Right lobe of liver (tissue), 6 donors: ENCODE results near the gene PIN4. TPM values are rescaled to one million over a fixed set of nuclear protein-coding genes. Genes with fewer than 3 reads are reported as not detected.

Experiments
- ATAC-seq, 4 donors: fragments of 200-7000 bp; cut with Tn5 transposase; one replicate each; pipeline ENCODE4 v1.9.1; 2020; ENCODE audit warnings: mild to moderate bottlenecking in 4 of 4, moderate library complexity in 4 of 4
- DNase-seq, 3 donors: peaks; one replicate each; pipeline ENCODE4 v3.0.0-alpha.2; 2020
- H3K27ac ChIP-seq, 3 donors: fragments of 200-600 bp; one replicate each; pipeline ENCODE4 v1.8.0; 2022
- H3K27me3 ChIP-seq, 2 donors: fragments of 200-600 bp; one replicate each; pipeline ENCODE4 v1.8.0; 2022
- H3K36me3 ChIP-seq, 4 donors: fragments of 200-600 bp; sonication (generic) in 1 of 4; one replicate each; pipeline versions ENCODE4 v1.5.1 to v1.8.0; 2017 to 2022; ENCODE audit warnings: control low read depth in 1 of 4
- H3K4me1 ChIP-seq, 4 donors: fragments of 200-600 bp; sonication (generic) in 1 of 4; one replicate each; pipeline versions ENCODE4 v1.5.1 to v1.8.0; 2017 to 2022; ENCODE audit warnings: control low read depth in 1 of 4
- H3K4me3 ChIP-seq, 3 donors: fragments of 200-600 bp; one replicate each; pipeline ENCODE4 v1.8.0; 2022
- H3K9me3 ChIP-seq, 4 donors: fragments of 200-600 bp; sonication (generic) in 1 of 4; one replicate each; pipeline versions ENCODE4 v1.5.1 to v1.8.0; 2017 to 2022; ENCODE audit warnings: control low read depth in 1 of 4
- POLR2A ChIP-seq: fragments of 450-650 bp; IDR thresholded peaks from one replicate; pipeline ENCODE4 v1.6.1; 2017; ENCODE audit warnings: antibody characterized with exemption, mild to moderate bottlenecking
- WGBS: methylation state at CpG from one replicate; pipeline ENCODE4 v1.1.6; 2018; ENCODE audit warnings: low coverage, low lambda C conversion rate; ENCODE audit not compliant: insufficient coverage; ENCODE audit errors: missing lambda C conversion rate; 5-methylcytosine and 5-hydroxymethylcytosine counted together
- intact Hi-C, 2 donors: fragments of 100-400 bp; cut with DNase I; formaldehyde crosslinking; loops; one replicate each; pipeline versions ENCODE4 v1.11.2 to v1.14.1; 2022
- total RNA-seq, 6 experiments: library from RNA; depleted of rRNA in 2 of 6; stranded (reverse); fragments of >200 nt in 2 of 6; fragmentation: NEBNext Ultra II Directional in 3 of 6; extraction: Animal tissue kit (Norgen Biotek cat#: 25700) in 3 of 6; gene quantifications; one replicate each; pipeline versions ENCODE4 v1.1.0 to v1.2.4, GENCODE V29; 2016 to 2023
- TF ChIP-seq, protein P1 (sequence below), 4 donors: fragments of 200-600 bp in 3 of 4; fragments of 450-650 bp in 1 of 4; IDR thresholded peaks; one replicate each; pipeline versions ENCODE4 v1.5.1 to v1.8.0; 2016 to 2022; ENCODE audit warnings: antibody characterized with exemption in 4 of 4, mild to moderate bottlenecking in 2 of 4
- donor health status: DM: no; HTN: yes; CAD: no.
- donor health status: DM: no; HTN: no; CAD: no.
- donor health status: DM: no; HTN: no; CAD: no.
- donor health status: DM: no; HTN: yes; CAD: no.
- donor health status: DM: no; HTN: yes; CAD: no.

The PIN4 gene
- total RNA-seq, 6 experiments from 2014 or later: 6.1 to 9.3 (median 8.1) TPM

DNA sequence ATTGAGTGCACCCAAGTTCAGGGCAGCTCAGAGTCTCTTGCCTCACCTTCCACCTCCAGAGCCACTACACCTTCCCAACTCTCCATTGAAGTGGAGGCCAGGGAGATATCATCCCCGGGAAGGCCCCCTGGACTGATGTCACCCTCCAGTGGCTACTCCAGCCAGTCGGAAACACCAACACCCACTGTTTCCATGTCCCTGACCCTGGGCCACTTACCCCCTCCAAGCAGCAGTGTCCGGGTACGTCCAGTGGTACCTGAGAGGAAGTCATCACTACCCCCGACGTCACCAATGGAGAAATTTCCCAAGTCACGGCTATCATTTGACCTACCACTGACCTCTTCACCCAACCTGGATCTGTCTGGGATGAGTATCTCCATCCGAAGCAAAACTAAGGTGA lies 42.0 kb upstream of the PIN4 start:
- DNase-seq: no peak
- intact Hi-C loops: loop anchor here in 1 of 2 donors (10.0 kb wide), 1 partner anchor 145 kb away; no protein-coding TSS in a partner anchor
- 81% methylated on average over 4 of the region's 8 CpGs for WGBS
- no peak overlapping the region for H3K4me3 ChIP-seq
- no peaks in the 10 kb centered on the region for H3K36me3 ChIP-seq
- TF ChIP-seq POLR2A: no peak
- TF ChIP-seq, protein P1, sequence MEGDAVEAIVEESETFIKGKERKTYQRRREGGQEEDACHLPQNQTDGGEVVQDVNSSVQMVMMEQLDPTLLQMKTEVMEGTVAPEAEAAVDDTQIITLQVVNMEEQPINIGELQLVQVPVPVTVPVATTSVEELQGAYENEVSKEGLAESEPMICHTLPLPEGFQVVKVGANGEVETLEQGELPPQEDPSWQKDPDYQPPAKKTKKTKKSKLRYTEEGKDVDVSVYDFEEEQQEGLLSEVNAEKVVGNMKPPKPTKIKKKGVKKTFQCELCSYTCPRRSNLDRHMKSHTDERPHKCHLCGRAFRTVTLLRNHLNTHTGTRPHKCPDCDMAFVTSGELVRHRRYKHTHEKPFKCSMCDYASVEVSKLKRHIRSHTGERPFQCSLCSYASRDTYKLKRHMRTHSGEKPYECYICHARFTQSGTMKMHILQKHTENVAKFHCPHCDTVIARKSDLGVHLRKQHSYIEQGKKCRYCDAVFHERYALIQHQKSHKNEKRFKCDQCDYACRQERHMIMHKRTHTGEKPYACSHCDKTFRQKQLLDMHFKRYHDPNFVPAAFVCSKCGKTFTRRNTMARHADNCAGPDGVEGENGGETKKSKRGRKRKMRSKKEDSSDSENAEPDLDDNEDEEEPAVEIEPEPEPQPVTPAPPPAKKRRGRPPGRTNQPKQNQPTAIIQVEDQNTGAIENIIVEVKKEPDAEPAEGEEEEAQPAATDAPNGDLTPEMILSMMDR (IDR thresholded peaks at IDR 0.05): no peak
- ATAC-seq: no peak
- H3K27me3 ChIP-seq: no peaks in the 10 kb centered on the region
- no peak overlapping the region for H3K27ac ChIP-seq
- no peaks in the 10 kb centered on the region for H3K9me3 ChIP-seq
- H3K4me1 ChIP-seq: no peaks in the 10 kb centered on the region

DNA sequence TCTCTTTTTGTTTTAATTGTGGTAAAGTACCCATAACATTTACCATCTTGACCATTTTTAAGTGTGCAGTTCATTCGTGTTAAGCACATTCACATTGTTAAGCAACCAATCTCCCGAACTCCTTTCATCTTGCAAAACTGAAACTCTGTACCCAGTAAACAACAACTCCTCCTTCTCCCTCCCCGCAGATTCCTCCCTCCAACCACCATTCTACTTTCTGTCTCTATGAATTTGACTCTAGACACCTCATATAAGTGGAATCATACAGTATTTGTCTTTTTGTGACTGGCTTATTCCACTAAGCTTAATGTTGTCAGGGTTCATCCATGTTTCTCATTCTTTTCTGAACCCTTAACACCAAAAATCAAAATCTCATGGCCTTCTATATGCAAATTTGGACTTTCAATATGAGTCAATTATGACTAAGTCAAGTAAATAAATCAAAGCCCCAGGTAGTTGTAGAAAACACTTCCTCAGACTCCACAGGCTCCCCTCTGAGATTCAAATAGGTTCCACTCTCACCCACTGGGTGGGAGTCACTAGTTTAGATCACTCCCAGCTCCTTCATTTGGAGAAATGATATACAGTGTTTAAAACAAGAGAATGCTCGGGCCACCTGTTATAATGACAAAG lies 40.1 kb upstream of the PIN4 start:
- no peak overlapping the region for H3K4me3 ChIP-seq
- H3K9me3 ChIP-seq: no peaks in the 10 kb centered on the region
- H3K27ac ChIP-seq: no peak overlapping the region
- intact Hi-C loops: no loop called here
- 37% methylated on average over 4 of the region's 4 CpGs for WGBS
- H3K4me1 ChIP-seq: no peaks in the 10 kb centered on the region
- DNase-seq: no peak
- TF ChIP-seq, protein P1 (IDR thresholded peaks at IDR 0.05): no peak
- TF ChIP-seq POLR2A: no peak
- H3K27me3 ChIP-seq: no peaks in the 10 kb centered on the region
- no peak for ATAC-seq
- no peaks in the 10 kb centered on the region for H3K36me3 ChIP-seq

DNA sequence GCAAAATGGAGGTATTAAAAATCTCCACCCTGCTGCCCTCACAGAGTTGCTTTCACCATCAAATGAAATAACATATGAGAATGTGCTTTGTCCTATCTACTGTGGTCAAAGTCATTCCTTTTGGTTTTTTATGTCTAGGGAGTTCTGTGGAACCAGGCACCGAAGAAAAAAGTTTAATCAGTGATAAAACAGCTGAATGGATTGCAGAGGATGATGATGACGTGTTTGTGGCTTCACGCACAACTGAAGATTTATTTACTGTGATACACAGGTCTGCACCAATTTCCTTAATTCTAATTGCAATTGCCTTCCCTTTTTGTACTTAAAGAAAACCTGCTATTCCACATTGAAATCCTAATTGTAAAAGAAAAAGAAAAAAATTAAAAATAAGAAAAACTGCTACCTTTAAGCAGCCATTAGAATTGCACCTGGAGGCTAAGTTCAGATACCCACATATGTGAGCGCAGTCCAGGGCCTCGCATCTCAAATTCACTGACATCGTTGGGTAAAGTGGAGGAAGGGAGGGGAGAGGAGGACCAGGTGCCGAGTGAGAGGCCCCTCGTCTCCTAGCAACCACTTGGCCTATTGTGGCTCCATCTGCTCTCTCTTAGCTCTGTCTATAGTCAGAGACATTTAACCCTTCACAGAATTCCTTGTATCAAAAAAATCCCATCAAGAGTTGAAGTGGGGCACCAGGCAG lies 39.3 kb upstream of the PIN4 start:
- Histone ChIP-seq H3K4me3 (no peak overlapping the region), H3K36me3 (no peaks in the 10 kb centered on the region), H3K27me3 (peaks cover 0 to 2% of the 10 kb centered on the region in 2 donors), H3K9me3 (no peaks in the 10 kb centered on the region), H3K4me1 (no peaks in the 10 kb centered on the region), H3K27ac (no peak overlapping the region)
- 46% methylated on average over 8 of the region's 8 CpGs for WGBS
- no peak for DNase-seq
- TF ChIP-seq POLR2A: no peak
- TF ChIP-seq, protein P1 (IDR thresholded peaks at IDR 0.05): no peak
- intact Hi-C loops: no loop called here
- ATAC-seq: no peak

DNA sequence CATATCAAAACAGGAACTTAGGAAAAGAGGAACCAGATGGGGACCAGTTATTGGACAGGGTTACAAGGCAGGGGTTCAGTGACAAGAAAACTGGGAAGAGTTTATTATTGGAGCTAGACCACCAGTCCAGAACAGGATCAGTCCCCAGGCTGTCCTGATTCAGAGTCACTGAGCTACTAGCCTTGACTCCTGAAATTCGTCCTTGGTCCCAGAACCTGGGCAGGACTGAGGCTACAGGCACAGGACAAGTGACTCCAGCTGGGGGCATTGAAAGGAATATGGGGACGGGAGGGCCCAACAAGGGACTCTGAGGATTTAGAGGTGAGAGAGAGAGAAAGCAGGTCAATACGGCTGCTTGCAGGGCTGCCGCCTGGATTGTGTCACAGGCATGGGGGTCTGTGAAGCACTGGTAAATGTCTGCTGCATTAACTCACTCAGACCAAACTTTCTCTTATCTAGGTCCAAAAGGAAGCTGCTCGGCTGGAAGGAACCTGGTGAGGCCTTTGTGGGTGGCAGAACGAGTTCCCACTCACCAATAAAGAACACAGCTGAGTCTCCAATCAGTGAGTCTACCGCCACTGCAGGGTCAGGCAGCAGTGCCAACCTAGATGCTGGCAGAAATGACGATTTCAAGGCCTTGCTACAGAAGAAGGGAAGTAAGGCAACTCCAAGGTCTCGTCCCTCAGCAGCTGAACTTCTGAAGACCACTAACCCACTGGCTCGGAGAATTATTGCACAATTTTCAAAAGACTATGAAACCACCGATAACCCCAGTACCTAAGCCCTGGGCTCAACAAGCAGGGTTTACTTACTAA lies 38.6 kb upstream of the PIN4 start:
- Histone ChIP-seq H3K9me3 (no peaks in the 10 kb centered on the region), H3K4me3 (no peak overlapping the region), H3K27ac (no peak overlapping the region), H3K27me3 (peaks cover 0 to 3% of the 10 kb centered on the region in 2 donors), H3K4me1 (no peaks in the 10 kb centered on the region), H3K36me3 (no peaks in the 10 kb centered on the region)
- intact Hi-C loops: no loop called here
- no peak for TF ChIP-seq POLR2A
- TF ChIP-seq, protein P1 (IDR thresholded peaks at IDR 0.05): no peak
- 41% methylated on average over 4 of the region's 11 CpGs for WGBS
- no peak for ATAC-seq
- DNase-seq: no peak
